ENCODE measurements around the gene NEK10. TPM values are rescaled to one million over a fixed set of nuclear protein-coding genes. Genes with fewer than 3 reads are reported as not detected.

The NEK10 gene
- total RNA-seq, 1 experiment from 2014 or later = 5.7 TPM

GRCh38 chr3:27085829-27086730, 283.1 kb downstream of the NEK10 start:
- Histone ChIP-seq H3K36me3 (ENCODE audit: control insufficient read depth, insufficient read depth, low read length) (no peaks in the 10 kb centered on the region), H3K9me3 (ENCODE audit: control insufficient read depth, insufficient read depth, low read depth, low read length) (no peaks in the 10 kb centered on the region), H3K27ac (ENCODE audit: low read length) (no peak overlapping the region), H3K4me1 (ENCODE audit: control insufficient read depth, insufficient read depth, low read length) (no peaks in the 10 kb centered on the region), H3K4me3 (ENCODE audit: low read depth in 2 of 2, low read length in 2 of 2) (no peak overlapping the region), H3K27me3 (ENCODE audit: control insufficient read depth, insufficient read depth, low read length) (0 out of 2 replicates have a peak, but pooled peaks cover 2% of the 10 kb centered on the region)
- TF ChIP-seq SIN3A (IDR thresholded peaks at IDR 0.05; ENCODE audit: borderline replicate concordance, insufficient read depth, low read depth, low read length) (no peak), REST (IDR thresholded peaks at IDR 0.05; ENCODE audit: insufficient read depth in 1 of 2, low read depth in 2 of 2, low read length in 1 of 2) (no peak), CTCF (IDR thresholded peaks at IDR 0.05) (no peak), POLR2AphosphoS5 (IDR thresholded peaks at IDR 0.05; ENCODE audit: low read depth, low read length) (no peak), TCF7L2 (IDR thresholded peaks at IDR 0.05; ENCODE audit: low read depth, low read length) (no peak)
- ChIA-PET POLR2A (no interaction called here), CTCF (no interaction called here)
- DNase-seq (ENCODE audit: low read depth, low spot score) = no peak
- intact Hi-C loops (cut with micrococcal nuclease; ENCODE audit: unreplicated experiment) = no loop called here
- in situ Hi-C loops (cut with HindIII; ENCODE audit: low pct_unique_long_range_greater_than_20kb, low sequenced_read_pairs) = no loop called here
- no peak for ATAC-seq
- BruUV-seq (replicated peaks) = no TSS peak

- CTCF ChIA-PET = no interaction called here
- H3K27me3 ChIP-seq (ENCODE audit: control insufficient read depth, insufficient read depth, low read length) = no peaks in the 10 kb centered on the region
- H3K27ac ChIP-seq (ENCODE audit: low read length) = no peak overlapping the region
- intact Hi-C loops (cut with micrococcal nuclease; ENCODE audit: unreplicated experiment) (no loop called here), in situ Hi-C loops (cut with HindIII; ENCODE audit: low pct_unique_long_range_greater_than_20kb, low sequenced_read_pairs) (no loop called here)
- H3K4me1 ChIP-seq (ENCODE audit: control insufficient read depth, insufficient read depth, low read length) = no peaks in the 10 kb centered on the region
- no peak for TF ChIP-seq POLR2AphosphoS5 (IDR thresholded peaks at IDR 0.05; ENCODE audit: low read depth, low read length)
- TF ChIP-seq REST (IDR thresholded peaks at IDR 0.05; ENCODE audit: insufficient read depth in 1 of 2, low read depth in 2 of 2, low read length in 1 of 2) = no peak
- TF ChIP-seq SIN3A (IDR thresholded peaks at IDR 0.05; ENCODE audit: borderline replicate concordance, insufficient read depth, low read depth, low read length) = no peak
- no peak for TF ChIP-seq CTCF (IDR thresholded peaks at IDR 0.05)
- no peak for TF ChIP-seq TCF7L2 (IDR thresholded peaks at IDR 0.05; ENCODE audit: low read depth, low read length)
- DNase-seq (ENCODE audit: low read depth, low spot score) (no peak), ATAC-seq (no peak)
- no peaks in the 10 kb centered on the region for H3K9me3 ChIP-seq (ENCODE audit: control insufficient read depth, insufficient read depth, low read depth, low read length)
- no TSS peak for BruUV-seq (replicated peaks)
- no peak overlapping the region for H3K4me3 ChIP-seq (ENCODE audit: low read depth in 2 of 2, low read length in 2 of 2)
- H3K36me3 ChIP-seq (ENCODE audit: control insufficient read depth, insufficient read depth, low read length) = no peaks in the 10 kb centered on the region
- POLR2A ChIA-PET = no interaction called here
These were observed 287.1 kb downstream of the NEK10 start for GRCh38 chr3:27081992-27082607.

All from Panc1 (cell line).